HepG2 (cell line): Measurements from ENCODE around the gene APPBP2. TPM values are rescaled to one million over a fixed set of nuclear protein-coding genes. Genes with fewer than 3 reads are reported as not detected.

ENCODE experiments used
- BCLAF1 ChIP-seq: fragments of 450-650 bp; IDR thresholded peaks from 2 replicates; pipeline ENCODE4 v1.6.1; 2017; ENCODE audit warnings: mild to moderate bottlenecking
- BORCS8-MEF2B ChIP-seq: sonication (generic); formaldehyde crosslinking; IDR thresholded peaks from 2 replicates; pipeline ENCODE4 v1.8.0; 2022; ENCODE audit warnings: mild to moderate bottlenecking, missing genetic modification reagents
- CAMTA2 ChIP-seq: sonication (generic); formaldehyde crosslinking; IDR thresholded peaks from 2 replicates; pipeline ENCODE4 v1.4.0; 2020; ENCODE audit warnings: mild to moderate bottlenecking, missing genetic modification reagents, borderline replicate concordance
- HMGA1 ChIP-seq: sonication (generic); formaldehyde crosslinking; conservative IDR thresholded peaks from 2 replicates; pipeline ENCODE4 v1.4.0; 2020; ENCODE audit warnings: missing genetic modification reagents
- HNRNPL ChIP-seq: fragments of 200-400 bp; formaldehyde crosslinking; IDR thresholded peaks from 2 replicates; pipeline ENCODE4 v1.6.1; 2017; ENCODE audit warnings: mild to moderate bottlenecking, low read depth, low read length
- HOXA5 ChIP-seq: sonication (generic); formaldehyde crosslinking; IDR thresholded peaks from 2 replicates; pipeline ENCODE4 v1.4.0; 2020; ENCODE audit warnings: missing genetic modification reagents
- IRX3 ChIP-seq: sonication (generic); formaldehyde crosslinking; IDR thresholded peaks from 2 replicates; pipeline ENCODE4 v1.8.1; 2023; ENCODE audit warnings: mild to moderate bottlenecking, low read depth, missing genetic modification reagents, borderline replicate concordance
- TAF15 ChIP-seq: fragments of 200-400 bp; formaldehyde crosslinking; IDR thresholded peaks from one replicate; pipeline ENCODE4 v1.6.1; 2018; ENCODE audit warnings: mild to moderate bottlenecking, low read depth, low read length; ENCODE audit not compliant: poor library complexity, severe bottlenecking
- ZC3H13 ChIP-seq: sonication (generic); formaldehyde crosslinking; IDR thresholded peaks from 2 replicates; pipeline ENCODE4 v1.8.1; 2023; ENCODE audit warnings: mild to moderate bottlenecking, missing genetic modification reagents, moderate library complexity
- ZNF121 ChIP-seq: sonication (generic); formaldehyde crosslinking; IDR thresholded peaks from 2 replicates; pipeline ENCODE4 v1.5.0; 2020; ENCODE audit warnings: mild to moderate bottlenecking, missing genetic modification reagents
- ZNF550 ChIP-seq: sonication (generic); formaldehyde crosslinking; IDR thresholded peaks from 2 replicates; pipeline ENCODE4 v1.4.0; 2020; ENCODE audit warnings: mild to moderate bottlenecking, missing genetic modification reagents, borderline replicate concordance
- ZSCAN20 ChIP-seq: sonication (generic); formaldehyde crosslinking; IDR thresholded peaks from 2 replicates; pipeline ENCODE4 v1.4.0; 2020; ENCODE audit warnings: missing genetic modification reagents, mild to moderate bottlenecking, borderline replicate concordance
- polyA plus RNA-seq, 8 experiments: library from polyadenylated mRNA; depleted of rRNA in 3 of 8; stranded (reverse) in 7 of 8; unstranded in 1 of 8; fragments of >200 nt; fragmentation: Illumina TruSeq in 4 of 8; extraction: Trizol in 4 of 8; gene quantifications; 2 replicates each; pipeline versions ENCODE4 v1.2.1 to v1.2.3, GENCODE V29; 2011 to 2016; ENCODE audit warnings: low read depth in 4 of 8, missing spikeins in 1 of 8, mixed read lengths in 1 of 8; ENCODE audit not compliant: insufficient read depth in 1 of 8
- total RNA-seq, 5 experiments: library from RNA; depleted of rRNA; stranded (reverse); fragments of >200 nt; fragmentation: Illumina TruSeq; extraction: Trizol; gene quantifications; 2 replicates each; pipeline ENCODE4 v1.2.3, GENCODE V29; 2016; ENCODE audit warnings: low read depth in 1 of 5
- TF ChIP-seq, protein P1 (sequence below): sonication (generic); formaldehyde crosslinking; IDR thresholded peaks from 2 replicates; pipeline ENCODE4 v1.4.0; 2020; ENCODE audit warnings: missing genetic modification reagents
- TF ChIP-seq, protein P2 (sequence below): IDR thresholded peaks from 2 replicates; pipeline ENCODE4 v1.6.1; 2016; ENCODE audit warnings: control low read depth
- TF ChIP-seq, protein P3 (sequence below): sonication (generic); formaldehyde crosslinking; IDR thresholded peaks from 2 replicates; pipeline ENCODE4 v1.5.0; 2020; ENCODE audit warnings: mild to moderate bottlenecking, missing genetic modification reagents
- TF ChIP-seq, protein P4 (sequence below): sonication (generic); formaldehyde crosslinking; IDR thresholded peaks from 2 replicates; pipeline ENCODE4 v1.9.0; 2021; ENCODE audit warnings: missing genetic modification reagents, mild to moderate bottlenecking, borderline replicate concordance

APPBP2 gene
- total and polyA plus RNA-seq, 2 of the 13 experiments (the other 11 are each of a cell fraction or from before 2014, with no cell fraction given): 17.5 to 45.8 TPM

GRCh38 chr17:60525685-60526514 lies at the start of gene APPBP2 (continued):
- TF ChIP-seq, protein P1, sequence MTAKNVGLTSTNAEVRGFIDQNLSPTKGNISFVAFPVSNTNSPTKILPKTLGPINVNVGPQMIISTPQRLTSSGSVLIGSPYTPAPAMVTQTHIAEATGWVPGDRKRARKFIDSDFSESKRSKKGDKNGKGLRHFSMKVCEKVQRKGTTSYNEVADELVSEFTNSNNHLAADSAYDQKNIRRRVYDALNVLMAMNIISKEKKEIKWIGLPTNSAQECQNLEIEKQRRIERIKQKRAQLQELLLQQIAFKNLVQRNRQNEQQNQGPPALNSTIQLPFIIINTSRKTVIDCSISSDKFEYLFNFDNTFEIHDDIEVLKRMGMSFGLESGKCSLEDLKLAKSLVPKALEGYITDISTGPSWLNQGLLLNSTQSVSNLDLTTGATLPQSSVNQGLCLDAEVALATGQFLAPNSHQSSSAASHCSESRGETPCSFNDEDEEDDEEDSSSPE: peak; percentile 81
- TF ChIP-seq CAMTA2 (CRISPR knock-in tag) (peak; percentile 69; the same call in 1 of the 2 replicates), HNRNPL (0 out of 2 replicates have a peak, but pooled peaks have one; percentile 52), IRX3 (CRISPR knock-in tag) (no peak), HOXA5 (peak; percentile 79), TAF15 (peak; percentile 90), ZC3H13 (CRISPR knock-in tag) (peak; percentile 74), BORCS8-MEF2B (CRISPR knock-in tag) (peak; percentile 92), ZSCAN20 (CRISPR knock-in tag) (peak; percentile 62), BCLAF1 (no peak), HMGA1 (CRISPR knock-in tag) (no peak), ZNF550 (CRISPR knock-in tag) (no peak), ZNF121 (CRISPR knock-in tag) (no peak; the same call in 1 of the 2 replicates)
- TF ChIP-seq, protein P2, sequence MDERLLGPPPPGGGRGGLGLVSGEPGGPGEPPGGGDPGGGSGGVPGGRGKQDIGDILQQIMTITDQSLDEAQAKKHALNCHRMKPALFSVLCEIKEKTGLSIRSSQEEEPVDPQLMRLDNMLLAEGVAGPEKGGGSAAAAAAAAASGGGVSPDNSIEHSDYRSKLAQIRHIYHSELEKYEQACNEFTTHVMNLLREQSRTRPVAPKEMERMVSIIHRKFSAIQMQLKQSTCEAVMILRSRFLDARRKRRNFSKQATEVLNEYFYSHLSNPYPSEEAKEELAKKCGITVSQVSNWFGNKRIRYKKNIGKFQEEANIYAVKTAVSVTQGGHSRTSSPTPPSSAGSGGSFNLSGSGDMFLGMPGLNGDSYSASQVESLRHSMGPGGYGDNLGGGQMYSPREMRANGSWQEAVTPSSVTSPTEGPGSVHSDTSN (CRISPR knock-in tag): no peak
- TF ChIP-seq, protein P3, sequence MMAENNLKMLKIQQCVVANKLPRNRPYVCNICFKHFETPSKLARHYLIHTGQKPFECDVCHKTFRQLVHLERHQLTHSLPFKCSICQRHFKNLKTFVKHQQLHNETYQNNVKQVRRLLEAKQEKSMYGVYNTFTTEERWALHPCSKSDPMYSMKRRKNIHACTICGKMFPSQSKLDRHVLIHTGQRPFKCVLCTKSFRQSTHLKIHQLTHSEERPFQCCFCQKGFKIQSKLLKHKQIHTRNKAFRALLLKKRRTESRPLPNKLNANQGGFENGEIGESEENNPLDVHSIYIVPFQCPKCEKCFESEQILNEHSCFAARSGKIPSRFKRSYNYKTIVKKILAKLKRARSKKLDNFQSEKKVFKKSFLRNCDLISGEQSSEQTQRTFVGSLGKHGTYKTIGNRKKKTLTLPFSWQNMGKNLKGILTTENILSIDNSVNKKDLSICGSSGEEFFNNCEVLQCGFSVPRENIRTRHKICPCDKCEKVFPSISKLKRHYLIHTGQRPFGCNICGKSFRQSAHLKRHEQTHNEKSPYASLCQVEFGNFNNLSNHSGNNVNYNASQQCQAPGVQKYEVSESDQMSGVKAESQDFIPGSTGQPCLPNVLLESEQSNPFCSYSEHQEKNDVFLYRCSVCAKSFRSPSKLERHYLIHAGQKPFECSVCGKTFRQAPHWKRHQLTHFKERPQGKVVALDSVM (CRISPR knock-in tag): peak; percentile 57; the same call in 1 of the 2 replicates
- TF ChIP-seq, protein P4, sequence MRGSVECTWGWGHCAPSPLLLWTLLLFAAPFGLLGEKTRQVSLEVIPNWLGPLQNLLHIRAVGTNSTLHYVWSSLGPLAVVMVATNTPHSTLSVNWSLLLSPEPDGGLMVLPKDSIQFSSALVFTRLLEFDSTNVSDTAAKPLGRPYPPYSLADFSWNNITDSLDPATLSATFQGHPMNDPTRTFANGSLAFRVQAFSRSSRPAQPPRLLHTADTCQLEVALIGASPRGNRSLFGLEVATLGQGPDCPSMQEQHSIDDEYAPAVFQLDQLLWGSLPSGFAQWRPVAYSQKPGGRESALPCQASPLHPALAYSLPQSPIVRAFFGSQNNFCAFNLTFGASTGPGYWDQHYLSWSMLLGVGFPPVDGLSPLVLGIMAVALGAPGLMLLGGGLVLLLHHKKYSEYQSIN (CRISPR knock-in tag): no peak
